Lower leg skin (tissue), 4 donors: ENCODE data around the gene INO80D. TPM values are rescaled to one million over a fixed set of nuclear protein-coding genes. Genes with fewer than 3 reads are reported as not detected.
"Not testable (repeated sequence)": the region's sequence is repeated elsewhere in the genome, so short reads cannot be mapped to it uniquely, and the experiment has no call there.

Source experiments
- DNase-seq, 2 donors: peaks; one replicate each; pipeline ENCODE4 v3.0.0-alpha.2; 2019; ENCODE audit warnings: low spot score in 2 of 2
- H3K4me3 ChIP-seq: fragments of 200-600 bp; sonication (generic); 2 replicates; pipeline ENCODE4 v1.5.1; 2017; ENCODE audit warnings: mild to moderate bottlenecking, low read depth; ENCODE audit not compliant: poor library complexity, severe bottlenecking
- CTCF ChIP-seq, 3 donors: fragments of 450-650 bp; IDR thresholded peaks; one replicate each; pipeline ENCODE4 v1.5.1; 2016; ENCODE audit warnings: antibody characterized with exemption in 3 of 3, mild to moderate bottlenecking in 3 of 3, moderate library complexity in 2 of 3
- POLR2A ChIP-seq, 2 donors: fragments of 450-650 bp; IDR thresholded peaks; one replicate each; pipeline ENCODE4 v1.6.1; 2016 to 2017; ENCODE audit warnings: antibody characterized with exemption in 2 of 2, mild to moderate bottlenecking in 1 of 2, moderate library complexity in 1 of 2
- WGBS, 2 donors: methylation state at CpG; one replicate each; pipeline ENCODE4 v1.1.5; 2018; 5-methylcytosine and 5-hydroxymethylcytosine counted together
- intact Hi-C: fragments of 100-400 bp; cut with DNase I; formaldehyde crosslinking; loops from one replicate; pipeline ENCODE4 v1.15.0; 2023; ENCODE audit warnings: low total_unique reads
- total RNA-seq, 4 donors: library from RNA; depleted of rRNA; stranded (reverse); fragments of >200 nt; gene quantifications; one replicate each; pipeline ENCODE4 v1.1.0, GENCODE V29; 2016

INO80D gene
- total RNA-seq, 4 donors from 2014 or later: 13.4 to 28.7 (median 24.4) TPM

- TF ChIP-seq POLR2A (IDR thresholded peaks at IDR 0.05): no peak
- no peak for TF ChIP-seq CTCF (IDR thresholded peaks at IDR 0.05)
- intact Hi-C loops: no loop called here
- DNase-seq: no peak
- 82 to 83% methylated on average over 4 of the region's 4 CpGs for WGBS, 2 donors
- no peak overlapping the region for H3K4me3 ChIP-seq
Observed at GRCh38 chr2:206080927-206081326, 5.0 kb downstream of the INO80D start.

GRCh38 chr2:206079699-206080465 lies 6.1 kb downstream of the INO80D start:
- TF ChIP-seq CTCF (IDR thresholded peaks at IDR 0.05) (no peak), POLR2A (IDR thresholded peaks at IDR 0.05) (no peak)
- 74 to 80% methylated on average over 9 of the region's 9 CpGs for whole genome bisulfite sequencing, 2 donors
- H3K4me3 ChIP-seq: no peak overlapping the region
- intact Hi-C loops: no loop called here
- DNase-seq: no peak

GRCh38 chr2:206077879-206078278 lies 8.1 kb downstream of the INO80D start:
- H3K4me3 ChIP-seq, DNase-seq, intact Hi-C loops: not testable (repeated sequence)
- 92 to 94% methylated on average over 5 of the region's 5 CpGs for WGBS, 2 donors

- H3K4me3 ChIP-seq: no peak overlapping the region
- 94 to 100% methylated on average over 1 of the region's 1 CpG for WGBS, 2 donors
- TF ChIP-seq POLR2A (IDR thresholded peaks at IDR 0.05): no peak
- no peak for TF ChIP-seq CTCF (IDR thresholded peaks at IDR 0.05)
- intact Hi-C loops: no loop called here
- DNase-seq: no peak
Observed at GRCh38 chr2:206075113-206075512, 10.9 kb downstream of the INO80D start.

- TF ChIP-seq POLR2A (IDR thresholded peaks at IDR 0.05): no peak
- no peak for TF ChIP-seq CTCF (IDR thresholded peaks at IDR 0.05)
Observed at GRCh38 chr2:206071807-206072206, 14.2 kb downstream of the INO80D start.

GRCh38 chr2:206069417-206069816 lies 16.6 kb downstream of the INO80D start:
- TF ChIP-seq POLR2A (IDR thresholded peaks at IDR 0.05) (no peak), CTCF (IDR thresholded peaks at IDR 0.05) (no peak)
- DNase-seq: no peak
- no peak overlapping the region for H3K4me3 ChIP-seq
- 91 to 92% methylated on average over 2 of the region's 2 CpGs for WGBS, 2 donors
- intact Hi-C loops: no loop called here

More at GRCh38 chr2:206071807-206072206, 14.2 kb downstream of the INO80D start:
- 29 to 60% methylated on average over 1 of the region's 1 CpG for WGBS, 2 donors
- no peak overlapping the region for H3K4me3 ChIP-seq
- no peak for DNase-seq
- intact Hi-C loops: no loop called here
